Measurements from ENCODE around the gene C1QL1. TPM values are rescaled to one million over a fixed set of nuclear protein-coding genes. Genes with fewer than 3 reads are reported as not detected.
A peak's percentile ranks its signal among the peaks of the same experiment; 100 is the strongest.

Gene C1QL1
- total RNA-seq, 4 donors from 2014 or later = 9.8 to 25.5 (median 21.2) TPM

DNA sequence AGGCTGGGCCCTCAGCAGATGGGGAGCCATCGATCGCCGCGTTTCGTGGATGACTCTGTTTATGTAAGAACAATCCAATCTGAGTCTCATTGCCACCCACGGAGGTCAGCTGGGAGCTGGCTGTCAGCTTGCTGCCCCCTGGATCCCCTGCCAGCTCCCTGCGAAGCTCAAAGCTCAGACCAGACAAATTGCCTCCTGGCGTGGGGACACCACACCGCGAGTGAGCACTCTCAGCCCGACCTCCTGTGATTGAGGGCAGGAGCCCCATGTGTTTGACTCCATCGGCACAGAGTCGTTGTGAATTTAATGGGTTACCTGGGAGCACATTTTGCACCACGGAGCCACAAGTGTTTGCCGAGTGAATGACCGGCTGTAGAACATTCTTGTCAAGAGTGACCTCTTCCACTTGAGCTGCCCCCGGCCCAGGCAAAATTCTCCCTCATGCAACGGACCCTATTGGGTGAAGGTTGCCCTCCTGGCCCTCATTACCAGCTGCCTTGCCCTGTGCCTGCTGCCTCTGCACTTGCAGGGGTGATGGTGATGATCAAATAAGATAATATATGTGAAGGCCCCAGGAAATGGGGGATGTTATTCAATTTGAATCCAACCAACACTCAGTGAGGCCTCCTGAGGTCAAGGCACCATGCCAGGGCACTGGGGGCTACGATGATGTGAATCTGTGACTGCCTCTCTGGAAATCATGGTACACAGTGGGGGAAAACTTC, 45.2 kb downstream of the C1QL1 start:
- no peak for TF ChIP-seq CTCF (IDR thresholded peaks at IDR 0.05)
- TF ChIP-seq POLR2A (IDR thresholded peaks at IDR 0.05) = no peak
- TF ChIP-seq EP300 (IDR thresholded peaks at IDR 0.05) = no peak
- H3K4me1 ChIP-seq = peaks cover 0 to 34% (median 9%) of the 10 kb centered on the region in 4 donors
- no peaks in the 10 kb centered on the region for H3K36me3 ChIP-seq
- no peaks in the 10 kb centered on the region for H3K27me3 ChIP-seq
- 55 to 58% methylated on average over 14 to 19 of the region's 19 CpGs for WGBS, 2 donors
- no peak overlapping the region for H3K4me3 ChIP-seq
- no peaks in the 10 kb centered on the region for H3K9me3 ChIP-seq
- DNase-seq (ENCODE audit: low spot score in 2 of 2) = no peak
- no peak overlapping the region for H3K27ac ChIP-seq

DNA sequence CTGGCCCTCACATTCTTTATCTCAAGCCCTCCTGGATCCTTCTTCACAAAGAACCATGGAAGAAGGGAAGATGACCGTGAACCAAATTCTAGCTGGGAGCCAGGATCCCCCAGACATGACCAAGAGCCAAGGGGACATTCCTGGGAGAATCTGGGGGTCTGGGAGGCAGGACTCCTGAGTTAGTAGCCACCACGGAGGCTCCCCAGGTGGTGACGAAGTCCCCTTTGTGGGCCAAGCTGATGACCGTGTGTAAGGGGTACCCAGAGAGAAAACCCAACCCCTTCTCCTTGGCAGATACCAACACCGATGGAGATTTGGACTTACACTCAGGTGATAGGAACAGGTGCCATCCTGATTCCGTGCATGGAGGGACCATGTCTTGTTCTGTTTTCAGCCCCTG, 46.0 kb downstream of the C1QL1 start:
- DNase-seq (ENCODE audit: low spot score in 2 of 2) = no peak
- Histone ChIP-seq H3K27me3 (no peaks in the 10 kb centered on the region), H3K9me3 (no peaks in the 10 kb centered on the region), H3K4me3 (no peak overlapping the region), H3K36me3 (no peaks in the 10 kb centered on the region), H3K27ac (no peak overlapping the region), H3K4me1 (peaks cover 0 to 41% (median 13%) of the 10 kb centered on the region in 4 donors)
- 83 to 92% methylated on average over 5 to 6 of the region's 6 CpGs for WGBS, 2 donors
- no peak for TF ChIP-seq POLR2A (IDR thresholded peaks at IDR 0.05)
- no peak for TF ChIP-seq EP300 (IDR thresholded peaks at IDR 0.05)
- TF ChIP-seq CTCF (IDR thresholded peaks at IDR 0.05) = no peak

- H3K4me1 ChIP-seq = peaks cover 0 to 48% (median 14%) of the 10 kb centered on the region in 4 donors
- H3K27ac ChIP-seq = peak overlapping the region in 2 of 4 donors; percentile 70 to 78
- no peaks in the 10 kb centered on the region for H3K36me3 ChIP-seq
- TF ChIP-seq EP300 (IDR thresholded peaks at IDR 0.05) = no peak
- TF ChIP-seq CTCF (IDR thresholded peaks at IDR 0.05) = no peak
- no peak for TF ChIP-seq POLR2A (IDR thresholded peaks at IDR 0.05)
- no peaks in the 10 kb centered on the region for H3K9me3 ChIP-seq
- WGBS, 2 donors = 52 to 56% methylated on average over 11 of the region's 11 CpGs
- no peak overlapping the region for H3K4me3 ChIP-seq
- DNase-seq (ENCODE audit: low spot score in 2 of 2) = no peak
- H3K27me3 ChIP-seq = no peaks in the 10 kb centered on the region
These were observed 46.8 kb downstream of the C1QL1 start for GRCh38 chr17:44921122-44921882.

DNA sequence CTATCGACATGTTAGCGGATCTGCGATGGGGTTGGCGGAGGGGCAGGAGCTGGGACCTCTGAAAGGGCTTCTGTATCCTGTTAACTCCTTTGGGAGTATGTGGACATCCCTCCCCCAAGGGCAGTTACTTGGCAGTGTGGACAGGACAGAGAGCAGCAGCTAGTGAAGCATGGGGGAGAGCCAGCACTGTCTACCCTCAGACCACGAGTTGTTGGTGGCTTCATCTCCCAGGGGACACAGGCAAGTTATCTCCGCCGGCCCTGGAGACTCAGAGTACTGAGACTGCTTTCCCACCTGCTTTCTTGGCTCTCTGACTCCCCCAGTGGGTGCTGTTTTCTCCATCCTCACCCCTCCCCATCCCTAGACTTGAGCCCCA, 47.5 kb downstream of the C1QL1 start:
- H3K4me1 ChIP-seq = peaks cover 0 to 55% (median 20%) of the 10 kb centered on the region in 4 donors
- H3K27me3 ChIP-seq = no peaks in the 10 kb centered on the region
- H3K4me3 ChIP-seq = no peak overlapping the region
- peak overlapping the region in 3 of 4 donors; percentile 43 to 78 (median 70) for H3K27ac ChIP-seq
- no peaks in the 10 kb centered on the region for H3K36me3 ChIP-seq
- TF ChIP-seq EP300 (IDR thresholded peaks at IDR 0.05) (no peak), CTCF (IDR thresholded peaks at IDR 0.05) (no peak), POLR2A (IDR thresholded peaks at IDR 0.05) (no peak)
- H3K9me3 ChIP-seq = no peaks in the 10 kb centered on the region
- no peak for DNase-seq (ENCODE audit: low spot score in 2 of 2)
- 70 to 77% methylated on average over 7 of the region's 7 CpGs for WGBS, 2 donors
